OCI-LY3 (cell line): ENCODE results near the gene RPL15.

ENCODE experiments used
- CTCF ChIP-seq: fragments of 200-600, 300-600 bp; sonication (generic); IDR thresholded peaks from 2 replicates; pipeline ENCODE4 v1.5.1; 2014; ENCODE audit warnings: antibody characterized with exemption, low read length, low read depth
- EZH2phosphoT487 ChIP-seq: fragments of 200-600 bp; shearing (Covaris generic); IDR thresholded peaks from 2 replicates; pipeline ENCODE4 v1.6.1; 2018; ENCODE audit warnings: antibody characterized with exemption, mixed run types, low read depth

- TF ChIP-seq CTCF (no peak), EZH2phosphoT487 (no peak)
These were observed 15.6 kb downstream of the RPL15 start for GRCh38 chr3:23932571-23932970.
